Activated B cell treated with CpG ODN at 0.5 μM for 24 hours (primary cell): ENCODE measurements around the gene NUDT6. TPM values are rescaled to one million over a fixed set of nuclear protein-coding genes. Genes with fewer than 3 reads are reported as not detected.

Experiments used
- ATAC-seq: fragments of 200-7000 bp; cut with Tn5 transposase; one replicate; pipeline ENCODE4 v1.10.0; 2021; ENCODE audit warnings: low read depth, mild to moderate bottlenecking, moderate library complexity
- CTCF ChIA-PET: fragments of 350-600 bp; sonication (Branson Sonifier 250); formaldehyde crosslinking; loops from one replicate; lab custom pipeline; 2021; ENCODE audit warnings: antibody characterized with exemption; lab: Charles Lee
- POLR2A ChIA-PET: fragments of 350-600 bp; sonication (Branson Sonifier 250); formaldehyde crosslinking; loops from one replicate; lab custom pipeline; 2021; ENCODE audit warnings: antibody characterized with exemption; lab: Charles Lee
- DNase-seq: peaks from one replicate; pipeline ENCODE4 v3.0.0; 2022
- H3K27ac Mint-ChIP-seq: one replicate; pipeline ENCODE4 v1.8.0; 2020; ENCODE audit warnings: mixed read lengths
- H3K27me3 Mint-ChIP-seq: one replicate; pipeline ENCODE4 v1.8.0; 2021; ENCODE audit warnings: mixed read lengths
- H3K36me3 Mint-ChIP-seq: one replicate; pipeline ENCODE4 v1.8.0; 2021; ENCODE audit warnings: low read depth, mixed read lengths
- H3K4me1 Mint-ChIP-seq: one replicate; pipeline ENCODE4 v1.8.0; 2021; ENCODE audit warnings: mixed read lengths
- H3K4me3 Mint-ChIP-seq: one replicate; pipeline ENCODE4 v1.8.0; 2020; ENCODE audit warnings: mild to moderate bottlenecking, mixed read lengths
- H3K9me3 Mint-ChIP-seq: one replicate; pipeline ENCODE4 v1.8.0; 2020; ENCODE audit warnings: mixed read lengths
- intact Hi-C: fragments of 100-400 bp; cut with micrococcal nuclease; formaldehyde crosslinking; loops from one replicate; pipeline ENCODE4 v1.15.1; 2024
- total RNA-seq: library from RNA; stranded (reverse); gene quantifications from 2 replicates; pipeline ENCODE4 v1.2.3, GENCODE V29; 2022
- TF ChIP-seq, protein P1 (sequence below): fragments of 200-600 bp; IDR thresholded peaks from one replicate; pipeline ENCODE4 v1.8.0; 2022; ENCODE audit warnings: antibody characterized with exemption, mild to moderate bottlenecking

The NUDT6 gene
- total RNA-seq, 1 donor from 2014 or later, result 2.4 TPM

DNA sequence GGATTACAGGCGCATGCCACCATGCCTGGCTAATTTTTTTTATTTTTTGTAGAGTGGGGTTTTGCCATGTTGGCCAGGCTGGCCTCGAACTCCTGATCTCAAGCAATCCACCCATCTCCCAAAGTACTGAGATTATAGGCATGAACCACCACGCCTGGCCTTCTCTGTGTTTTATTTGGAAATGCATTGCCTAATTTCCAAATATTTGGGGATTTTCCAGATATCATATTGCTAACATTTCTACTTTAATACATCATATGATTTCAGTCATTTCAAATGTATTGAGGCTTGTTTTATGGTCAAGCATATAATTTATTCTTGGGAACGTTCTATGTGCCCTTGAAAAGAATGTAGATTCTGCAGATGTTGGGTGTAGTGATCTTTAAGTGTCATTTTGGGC lies 57.0 kb downstream of the NUDT6 start:
- no peak overlapping the region for H3K27ac Mint-ChIP-seq
- CTCF ChIA-PET, result no interaction called here
- intact Hi-C loops, result no loop called here
- H3K4me3 Mint-ChIP-seq, result no peak overlapping the region
- ATAC-seq, result no peak
- H3K27me3 Mint-ChIP-seq, result peaks cover 21% of the 10 kb centered on the region
- TF ChIP-seq, protein P1, sequence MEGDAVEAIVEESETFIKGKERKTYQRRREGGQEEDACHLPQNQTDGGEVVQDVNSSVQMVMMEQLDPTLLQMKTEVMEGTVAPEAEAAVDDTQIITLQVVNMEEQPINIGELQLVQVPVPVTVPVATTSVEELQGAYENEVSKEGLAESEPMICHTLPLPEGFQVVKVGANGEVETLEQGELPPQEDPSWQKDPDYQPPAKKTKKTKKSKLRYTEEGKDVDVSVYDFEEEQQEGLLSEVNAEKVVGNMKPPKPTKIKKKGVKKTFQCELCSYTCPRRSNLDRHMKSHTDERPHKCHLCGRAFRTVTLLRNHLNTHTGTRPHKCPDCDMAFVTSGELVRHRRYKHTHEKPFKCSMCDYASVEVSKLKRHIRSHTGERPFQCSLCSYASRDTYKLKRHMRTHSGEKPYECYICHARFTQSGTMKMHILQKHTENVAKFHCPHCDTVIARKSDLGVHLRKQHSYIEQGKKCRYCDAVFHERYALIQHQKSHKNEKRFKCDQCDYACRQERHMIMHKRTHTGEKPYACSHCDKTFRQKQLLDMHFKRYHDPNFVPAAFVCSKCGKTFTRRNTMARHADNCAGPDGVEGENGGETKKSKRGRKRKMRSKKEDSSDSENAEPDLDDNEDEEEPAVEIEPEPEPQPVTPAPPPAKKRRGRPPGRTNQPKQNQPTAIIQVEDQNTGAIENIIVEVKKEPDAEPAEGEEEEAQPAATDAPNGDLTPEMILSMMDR, result no peak
- no peaks in the 10 kb centered on the region for H3K4me1 Mint-ChIP-seq
- no peak for DNase-seq
- H3K36me3 Mint-ChIP-seq, result no peaks in the 10 kb centered on the region
- H3K9me3 Mint-ChIP-seq, result peaks cover 6% of the 10 kb centered on the region
- POLR2A ChIA-PET, result no interaction called here

DNA sequence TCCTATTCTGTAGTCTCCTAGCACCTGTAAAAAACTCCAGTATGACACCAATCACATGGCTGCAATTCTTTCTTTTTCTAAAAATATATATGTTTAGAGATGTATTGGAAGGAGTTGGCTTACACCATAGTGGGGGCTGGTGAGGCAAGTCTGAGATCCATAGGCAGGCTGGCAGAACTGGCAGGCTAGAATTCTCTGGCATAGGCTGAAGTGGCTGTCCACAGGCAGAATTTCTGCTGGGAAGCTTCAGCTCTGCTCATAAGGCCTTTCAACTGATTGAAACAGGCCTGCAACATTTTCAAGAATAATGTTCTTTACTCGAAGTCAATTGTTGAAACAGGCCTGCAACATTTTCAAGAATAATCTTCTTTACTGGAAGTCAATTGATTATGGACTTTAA lies 58.8 kb downstream of the NUDT6 start:
- no peak overlapping the region for H3K27ac Mint-ChIP-seq
- H3K9me3 Mint-ChIP-seq, result peaks cover 5% of the 10 kb centered on the region
- no peak overlapping the region for H3K4me3 Mint-ChIP-seq
- intact Hi-C loops, result no loop called here
- DNase-seq (no peak), ATAC-seq (no peak)
- H3K4me1 Mint-ChIP-seq, result no peaks in the 10 kb centered on the region
- H3K27me3 Mint-ChIP-seq, result peaks cover 17% of the 10 kb centered on the region
- POLR2A ChIA-PET, result no interaction called here
- H3K36me3 Mint-ChIP-seq, result no peaks in the 10 kb centered on the region
- TF ChIP-seq, protein P1, result no peak
- CTCF ChIA-PET, result no interaction called here

DNA sequence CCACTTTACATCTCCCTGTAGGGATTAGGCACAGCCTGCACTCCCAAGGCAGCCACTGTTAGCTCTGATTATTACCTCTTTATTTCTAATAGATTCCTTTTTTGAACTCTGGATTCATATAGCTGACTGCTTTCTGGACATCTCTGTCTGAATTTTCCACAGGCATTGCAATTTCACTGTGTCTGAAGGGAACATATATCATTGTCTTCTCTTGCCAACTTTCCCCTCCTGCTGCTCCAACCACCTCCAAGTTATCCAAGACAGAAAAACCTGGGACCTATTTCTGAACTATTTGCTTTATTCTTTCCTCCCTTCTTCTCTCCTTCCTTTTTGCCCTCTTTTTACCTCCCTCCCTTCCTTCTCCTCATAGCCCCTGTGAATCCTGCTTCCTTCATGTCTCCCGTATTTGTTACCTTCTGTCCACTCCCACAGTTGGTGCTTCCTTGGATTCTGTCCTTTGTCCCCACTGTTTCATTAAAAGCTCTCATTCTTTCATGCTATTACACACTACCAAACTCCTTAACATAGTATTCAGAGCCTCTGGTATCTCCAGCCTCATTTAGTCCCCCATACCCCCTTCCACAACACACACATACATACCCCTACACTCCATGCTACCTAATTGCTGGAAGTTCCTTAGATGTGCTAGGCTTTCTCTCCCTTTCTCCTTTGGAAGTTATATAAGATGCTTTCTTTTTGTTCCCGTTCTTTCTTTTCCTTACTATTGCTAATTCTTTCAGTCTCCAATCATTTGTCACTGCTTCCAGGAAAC lies 61.0 kb downstream of the NUDT6 start:
- POLR2A ChIA-PET, result no interaction called here
- no peaks in the 10 kb centered on the region for H3K4me1 Mint-ChIP-seq
- peaks cover 19% of the 10 kb centered on the region for H3K27me3 Mint-ChIP-seq
- CTCF ChIA-PET, result interaction anchor here (1.5 kb wide), 1 partner anchor 53 kb away, joined by 3 read pairs; no protein-coding TSS in a partner anchor
- DNase-seq (no peak), ATAC-seq (no peak)
- H3K36me3 Mint-ChIP-seq, result no peaks in the 10 kb centered on the region
- H3K9me3 Mint-ChIP-seq, result no peaks in the 10 kb centered on the region
- no peak overlapping the region for H3K4me3 Mint-ChIP-seq
- no peak overlapping the region for H3K27ac Mint-ChIP-seq
- intact Hi-C loops, result no loop called here
- TF ChIP-seq, protein P1, result no peak

DNA sequence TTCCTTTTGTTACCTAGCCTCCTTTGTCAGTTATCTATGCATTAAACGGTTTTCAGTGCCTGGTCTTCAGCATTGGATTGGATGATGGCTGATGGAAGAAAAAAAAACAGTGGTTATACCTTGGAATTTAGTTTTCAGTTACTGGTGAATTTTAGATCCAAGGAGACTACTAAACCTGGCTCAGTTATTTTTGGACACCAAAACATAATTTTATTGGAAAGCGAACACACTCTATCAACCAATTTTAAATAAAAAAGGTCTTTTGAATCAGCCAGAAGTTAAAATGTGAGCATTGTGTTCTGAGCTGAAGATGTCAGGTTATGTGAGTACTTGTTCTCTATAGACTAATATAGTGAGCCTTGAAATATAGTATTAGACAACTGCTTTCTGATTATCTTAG lies 63.7 kb downstream of the NUDT6 start:
- Mint-ChIP-seq H3K4me1 (no peaks in the 10 kb centered on the region), H3K4me3 (no peak overlapping the region), H3K36me3 (no peaks in the 10 kb centered on the region), H3K27me3 (peaks cover 24% of the 10 kb centered on the region), H3K9me3 (no peaks in the 10 kb centered on the region), H3K27ac (no peak overlapping the region)
- ATAC-seq (no peak), DNase-seq (no peak)
- intact Hi-C loops, result no loop called here
- POLR2A ChIA-PET, result no interaction called here
- CTCF ChIA-PET, result no interaction called here
- TF ChIP-seq, protein P1, result no peak

DNA sequence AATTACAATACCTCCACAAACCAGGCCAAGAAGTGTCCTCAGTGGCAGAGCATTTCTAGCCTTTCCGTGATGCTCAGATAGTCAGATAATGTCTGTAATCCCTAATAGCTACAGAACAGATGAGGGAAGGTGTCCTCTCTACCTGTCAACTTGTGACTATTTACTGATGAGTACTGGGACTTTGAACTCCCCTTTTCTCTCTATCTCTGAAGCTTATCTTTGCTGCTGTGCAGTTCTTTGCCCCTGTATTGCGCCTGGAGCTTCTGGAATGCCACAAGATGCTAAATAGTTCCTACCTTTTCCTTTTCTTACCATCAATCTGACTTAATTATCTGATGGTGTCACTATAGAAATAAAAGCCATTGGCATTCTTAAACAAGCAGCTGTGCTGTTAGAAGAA lies 65.2 kb downstream of the NUDT6 start:
- Mint-ChIP-seq H3K4me3 (no peak overlapping the region), H3K27ac (no peak overlapping the region)

More for the DNA sequence above, 65.2 kb downstream of the NUDT6 start:
- Mint-ChIP-seq H3K36me3 (no peaks in the 10 kb centered on the region), H3K27me3 (peaks cover 26% of the 10 kb centered on the region), H3K9me3 (no peaks in the 10 kb centered on the region), H3K4me1 (no peaks in the 10 kb centered on the region)
- ChIA-PET POLR2A (no interaction called here), CTCF (no interaction called here)
- TF ChIP-seq, protein P1, result no peak
- intact Hi-C loops, result no loop called here
- ATAC-seq, result no peak
- no peak for DNase-seq
